DND-41 (cell line): ENCODE results near the gene SLC6A3.

Experiments
- CTCF ChIP-seq: IDR thresholded peaks from 2 replicates; pipeline ENCODE4 v1.5.1; 2012; ENCODE audit warnings: borderline replicate concordance, low read length, moderate library complexity, mild to moderate bottlenecking; ENCODE audit not compliant: poor library complexity, severe bottlenecking; ENCODE audit errors: extremely low read depth
- EZH2 ChIP-seq: IDR thresholded peaks from 3 replicates; pipeline ENCODE4 v1.6.1; 2012; ENCODE audit warnings: borderline replicate concordance, low read depth, mild to moderate bottlenecking, moderate library complexity, low read length, inconsistent platforms; ENCODE audit not compliant: severe bottlenecking

GRCh38 chr5:1388383-1388967 is 56.8 kb downstream of the SLC6A3 start:
- TF ChIP-seq EZH2 (no peak), CTCF (no peak)
